Stimulated activated CD4-positive, alpha-beta T cell treated with anti-CD3 and anti-CD28 coated beads, Interleukin-12 subunit alpha, Interleukin-12 subunit beta, amount 100 ng/mL, for 4 hours (primary cell): ENCODE measurements around the gene LAMB1.
A peak's percentile ranks its signal among the peaks of the same experiment; 100 is the strongest.
"Not testable (repeated sequence)": the region's sequence is repeated elsewhere in the genome, so short reads cannot be mapped to it uniquely, and the experiment has no call there.

ENCODE experiments used
- DNase-seq: peaks from one replicate; pipeline ENCODE4 v3.0.0-alpha.2; 2020

The LAMB1 gene

GRCh38 chr7:107909445-107909844, 93.5 kb downstream of the LAMB1 start:
- no peak for DNase-seq

- DNase-seq = no peak
Measured at GRCh38 chr7:107907790-107908189, 95.2 kb downstream of the LAMB1 start.

GRCh38 chr7:107902381-107902780, 100.6 kb downstream of the LAMB1 start:
- no peak for DNase-seq

GRCh38 chr7:107900496-107901015, 102.4 kb downstream of the LAMB1 start:
- no peak for DNase-seq

GRCh38 chr7:107898997-107899594, 103.9 kb downstream of the LAMB1 start:
- no peak for DNase-seq

GRCh38 chr7:107892367-107892741, 110.6 kb downstream of the LAMB1 start:
- not testable (repeated sequence) for DNase-seq

- DNase-seq = no peak
Measured at GRCh38 chr7:107891636-107892366, 111.2 kb downstream of the LAMB1 start.

GRCh38 chr7:107890962-107891635, 111.9 kb downstream of the LAMB1 start, which contains the start of gene DLD:
Gene DLD, plus strand, starts transcription at chr7:107891183. Its CDS starts 68 bp downstream, at chr7:107891251.
- DNase-seq = peak; percentile 90

GRCh38 chr7:107890493-107890961, 112.4 kb downstream of the LAMB1 start:
- no peak for DNase-seq

- no peak for DNase-seq
Measured at GRCh38 chr7:107889992-107890391, 113.0 kb downstream of the LAMB1 start.

- DNase-seq = not testable (repeated sequence)
Measured at GRCh38 chr7:107887827-107888226, 115.1 kb downstream of the LAMB1 start.

GRCh38 chr7:107884066-107884818, 118.7 kb downstream of the LAMB1 start:
- no peak for DNase-seq

- no peak for DNase-seq
Measured at GRCh38 chr7:107882766-107883165, 120.2 kb downstream of the LAMB1 start.

GRCh38 chr7:107879400-107880035, 123.4 kb downstream of the LAMB1 start:
- DNase-seq = no peak

- no peak for DNase-seq
Measured at GRCh38 chr7:107878636-107879035, 124.3 kb downstream of the LAMB1 start.

- DNase-seq = no peak
Measured at GRCh38 chr7:107877731-107878382, 125.1 kb downstream of the LAMB1 start.

- DNase-seq = no peak
Measured at GRCh38 chr7:107876916-107877315, 126.0 kb downstream of the LAMB1 start.

GRCh38 chr7:107874605-107875446, 128.1 kb downstream of the LAMB1 start:
- DNase-seq = no peak

- DNase-seq = no peak
Measured at GRCh38 chr7:107874111-107874510, 128.8 kb downstream of the LAMB1 start.
